K562 (cell line): ENCODE data around the gene TRAF1.

Source experiments
- EP300 ChIP-seq: IDR thresholded peaks from 2 replicates; pipeline ENCODE4 v1.6.1; 2012; ENCODE audit warnings: low read length, improper control_type of control experiment
- ETV1 ChIP-seq: fragments of 450-650 bp; conservative IDR thresholded peaks from 2 replicates; pipeline ENCODE4 v1.6.1; 2016; ENCODE audit warnings: missing genetic modification characterization, control low read depth, low read depth, missing compliant biosample characterization
- MAZ ChIP-seq, 2 experiments: fragments of 450-650 bp in 1 of 2; sonication (generic) in 1 of 2; formaldehyde crosslinking; IDR thresholded peaks in 1 of 2; conservative IDR thresholded peaks in 1 of 2; 2 replicates each; pipeline versions ENCODE4 v1.4.0 to v1.5.0; 2020; ENCODE audit warnings: mild to moderate bottlenecking in 1 of 2, missing genetic modification reagents in 1 of 2
- WHSC1 ChIP-seq: IDR thresholded peaks from one replicate; pipeline ENCODE4 v1.6.1; 2012; ENCODE audit warnings: low read length, control low read depth, inconsistent platforms
- ZNF3 ChIP-seq: fragments of 250-450 bp; sonication (Bioruptor Pico); IDR thresholded peaks from 2 replicates; pipeline ENCODE4 v1.5.0; 2021; ENCODE audit warnings: mild to moderate bottlenecking, moderate library complexity
- ZNF561 ChIP-seq: fragments of 450-650 bp; formaldehyde crosslinking; conservative IDR thresholded peaks from 2 replicates; pipeline ENCODE4 v1.4.0; 2020; ENCODE audit warnings: mild to moderate bottlenecking, moderate library complexity
- TF ChIP-seq, protein P1 (sequence below), 3 experiments: IDR thresholded peaks in 2 of 3; conservative IDR thresholded peaks in 1 of 3; 2 replicates each; pipeline ENCODE4 v1.5.1; 2011 to 2012; ENCODE audit warnings: low read length in 3 of 3, mild to moderate bottlenecking in 3 of 3, control low read depth in 2 of 3, improper control_type of control experiment in 1 of 3, inconsistent platforms in 1 of 3, low read depth in 1 of 3, mixed read lengths in 1 of 3, moderate library complexity in 1 of 3; ENCODE audit not compliant: insufficient read depth in 2 of 3

GRCh38 chr9:120921661-120922181 is 4.9 kb downstream of the TRAF1 start:
- TF ChIP-seq EP300 (no peak), ETV1 (tag) (no peak), ZNF3 (CRISPR knock-in tag) (no peak), MAZ (CRISPR knock-in tag; conservative IDR thresholded peaks at IDR 0.05 in 1 of 2, IDR thresholded peaks at IDR 0.05 in 1 of 2) (no peak), ZNF561 (CRISPR knock-in tag) (no peak), WHSC1 (no peak)
- TF ChIP-seq, protein P1, sequence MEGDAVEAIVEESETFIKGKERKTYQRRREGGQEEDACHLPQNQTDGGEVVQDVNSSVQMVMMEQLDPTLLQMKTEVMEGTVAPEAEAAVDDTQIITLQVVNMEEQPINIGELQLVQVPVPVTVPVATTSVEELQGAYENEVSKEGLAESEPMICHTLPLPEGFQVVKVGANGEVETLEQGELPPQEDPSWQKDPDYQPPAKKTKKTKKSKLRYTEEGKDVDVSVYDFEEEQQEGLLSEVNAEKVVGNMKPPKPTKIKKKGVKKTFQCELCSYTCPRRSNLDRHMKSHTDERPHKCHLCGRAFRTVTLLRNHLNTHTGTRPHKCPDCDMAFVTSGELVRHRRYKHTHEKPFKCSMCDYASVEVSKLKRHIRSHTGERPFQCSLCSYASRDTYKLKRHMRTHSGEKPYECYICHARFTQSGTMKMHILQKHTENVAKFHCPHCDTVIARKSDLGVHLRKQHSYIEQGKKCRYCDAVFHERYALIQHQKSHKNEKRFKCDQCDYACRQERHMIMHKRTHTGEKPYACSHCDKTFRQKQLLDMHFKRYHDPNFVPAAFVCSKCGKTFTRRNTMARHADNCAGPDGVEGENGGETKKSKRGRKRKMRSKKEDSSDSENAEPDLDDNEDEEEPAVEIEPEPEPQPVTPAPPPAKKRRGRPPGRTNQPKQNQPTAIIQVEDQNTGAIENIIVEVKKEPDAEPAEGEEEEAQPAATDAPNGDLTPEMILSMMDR (IDR thresholded peaks at IDR 0.05 in 2 of 3, conservative IDR thresholded peaks at IDR 0.05 in 1 of 3; ENCODE audit: insufficient read depth in 2 of 3, low read depth in 1 of 3, low read length in 3 of 3): peak in 2 of 3 experiments; percentile 5 to 21; a peak in 1 of 6 replicates
